Heart right ventricle (tissue), 16 donors: Measurements from ENCODE around the gene ADAMTS2. TPM values are rescaled to one million over a fixed set of nuclear protein-coding genes. Genes with fewer than 3 reads are reported as not detected.

Experiments used
- ATAC-seq, 8 donors: fragments of 200-7000 bp; cut with Tn5 transposase; one replicate each; pipeline ENCODE4 v1.9.1; 2020; ENCODE audit warnings: mild to moderate bottlenecking in 8 of 8, moderate library complexity in 8 of 8, moderate number of reproducible peaks in 1 of 8
- DNase-seq, 2 donors: peaks; one replicate each; pipeline ENCODE4 v3.0.0-alpha.2; 2020
- H3K27ac ChIP-seq, 10 donors: fragments of 200-600 bp; sonication (generic) in 2 of 10; one replicate each; pipeline versions ENCODE4 v1.5.0 to v1.8.0; 2020 to 2022; ENCODE audit warnings: mild to moderate bottlenecking in 3 of 10
- H3K27me3 ChIP-seq, 7 donors: fragments of 200-600 bp; one replicate each; pipeline ENCODE4 v1.8.0; 2021 to 2022; ENCODE audit warnings: mild to moderate bottlenecking in 2 of 7
- H3K36me3 ChIP-seq, 9 donors: fragments of 200-600 bp; sonication (generic) in 1 of 9; one replicate each; pipeline versions ENCODE4 v1.5.0 to v1.8.0; 2020 to 2022; ENCODE audit warnings: mild to moderate bottlenecking in 2 of 9
- H3K4me1 ChIP-seq, 9 donors: fragments of 200-600 bp; sonication (generic) in 1 of 9; one replicate each; pipeline versions ENCODE4 v1.5.0 to v1.8.0; 2020 to 2022; ENCODE audit warnings: mild to moderate bottlenecking in 4 of 9
- H3K4me3 ChIP-seq, 10 donors: fragments of 200-600 bp; sonication (generic) in 2 of 10; one replicate each; pipeline versions ENCODE4 v1.5.0 to v1.8.0; 2020 to 2022; ENCODE audit warnings: mild to moderate bottlenecking in 7 of 10, moderate library complexity in 2 of 10
- H3K9me3 ChIP-seq, 11 donors: fragments of 200-600 bp in 10 of 11; sonication (generic) in 2 of 11; one replicate each; pipeline versions ENCODE4 v1.5.0 to v1.8.0; 2013 to 2022; ENCODE audit warnings: mild to moderate bottlenecking in 2 of 11, control low read depth in 1 of 11, moderate library complexity in 1 of 11
- CTCF ChIP-seq, 9 donors: fragments of 200-600 bp; sonication (generic) in 2 of 9; IDR thresholded peaks; one replicate each; pipeline versions ENCODE4 v1.5.0 to v1.8.0; 2021 to 2022; ENCODE audit warnings: antibody characterized with exemption in 9 of 9, mild to moderate bottlenecking in 5 of 9, moderate library complexity in 1 of 9
- WGBS, 2 donors: extraction: QIAGEN DNeasy Blood & Tissue Kit; methylation state at CpG; one replicate each; pipeline ENCODE4 v1.1.7; 2013; ENCODE audit warnings: inconsistent platforms in 1 of 2; 5-methylcytosine and 5-hydroxymethylcytosine counted together
- intact Hi-C, 10 donors: fragments of 100-400 bp; cut with DNase I; formaldehyde crosslinking; loops; one replicate each; pipeline versions ENCODE4 v1.11.1 to v1.14.2; 2022
- polyA plus RNA-seq, 2 donors: library from polyadenylated mRNA; stranded (reverse); fragments of 200-250 nt; gene quantifications; one replicate each; pipeline ENCODE4 v1.2.3, GENCODE V29; 2013
- total RNA-seq, 10 donors: library from RNA; stranded (reverse); fragmentation: NEBNext Ultra II Directional in 3 of 10; extraction: Animal tissue kit (Norgen Biotek cat#: 25700) in 3 of 10; gene quantifications; one replicate each; pipeline versions ENCODE4 v1.2.1 to v1.2.4, GENCODE V29; 2021 to 2023
- donor health status: Arrhythmogenic right ventricular cardiomyopathy.
- donor health status: ischemic (EF 13 %, LVEDD 7.1; RV severe dilation, severe dysfunction).
- donor health status: healthy with polysubstance abuse.
- donor health status: DM: no; HTN: yes; CAD: no.
- donor health status: DM: no; HTN: no; CAD: no.
- donor health status: ischemic (EF 25% LVEDD 6.9; RV normal size, moderate dysfunction).
- donor health status: ischemic (EF 25% LVEDD 5.7; RV mildly dilated, moderate dysfunction).
- donor health status: healthy.
- donor health status: DM: yes; HTN: yes; CAD: no.
- donor health status: Ischemic cardiomyopathy.
- donor health status: ischemic (EF 35%, LVEDD 5.7; RV mildly dilated, moderate dysfunction).
- donor health status: nonischemic (EF 11% LVEDD 7.7; RV severe dilation, severe dysfunction).
- donor health status: DM: yes; HTN: yes; CAD: no.
- donor health status: PGD.
- donor health status: ischemic (EF 29% LVEDD 5.4; RV normal size, mild dysfunction).
- donor health status: nonischemic (EF 23%, LVEDD 6.1; RV moderate dilation, normal function).

Gene ADAMTS2
- total and polyA plus RNA-seq, 12 donors = 1.7 to 13.5 (median 3.9) TPM

GRCh38 chr5:179135006-179135405 lies 210.3 kb downstream of the ADAMTS2 start:
- H3K4me1 ChIP-seq = no peaks in the 10 kb centered on the region
- intact Hi-C loops = no loop called here
- H3K27me3 ChIP-seq = peaks cover 0 to 9% (median 0%) of the 10 kb centered on the region in 7 donors
- no peak overlapping the region for H3K27ac ChIP-seq
- peaks cover 0 to 28% (median 0%) of the 10 kb centered on the region in 9 donors for H3K36me3 ChIP-seq
- ATAC-seq (no peak), DNase-seq (no peak)
- no peak for TF ChIP-seq CTCF (IDR thresholded peaks at IDR 0.05)
- no peaks in the 10 kb centered on the region for H3K9me3 ChIP-seq
- H3K4me3 ChIP-seq = no peak overlapping the region
- 86 to 90% methylated on average over 17 to 19 of the region's 19 CpGs for WGBS, 2 donors

- 94 to 96% methylated on average over 15 of the region's 16 CpGs for WGBS, 2 donors
- no peak overlapping the region for H3K27ac ChIP-seq
- TF ChIP-seq CTCF (IDR thresholded peaks at IDR 0.05) = no peak
- intact Hi-C loops = no loop called here
- no peaks in the 10 kb centered on the region for H3K9me3 ChIP-seq
- no peaks in the 10 kb centered on the region for H3K4me1 ChIP-seq
- DNase-seq (no peak), ATAC-seq (no peak)
- no peak overlapping the region for H3K4me3 ChIP-seq
- H3K27me3 ChIP-seq = peaks cover 0 to 7% (median 0%) of the 10 kb centered on the region in 7 donors
- H3K36me3 ChIP-seq = peaks cover 0 to 33% (median 0%) of the 10 kb centered on the region in 9 donors
These were observed 210.8 kb downstream of the ADAMTS2 start for GRCh38 chr5:179134511-179134910.

- Histone ChIP-seq H3K36me3 (peaks cover 0 to 51% (median 0%) of the 10 kb centered on the region in 9 donors), H3K27ac (no peak overlapping the region), H3K9me3 (no peaks in the 10 kb centered on the region), H3K27me3 (no peaks in the 10 kb centered on the region), H3K4me1 (no peaks in the 10 kb centered on the region), H3K4me3 (no peak overlapping the region)
- DNase-seq = no peak
- ATAC-seq = no peak
- TF ChIP-seq CTCF (IDR thresholded peaks at IDR 0.05) = no peak
- WGBS, 2 donors = 84 to 86% methylated on average over 23 of the region's 23 CpGs
- intact Hi-C loops = no loop called here
These were observed 212.5 kb downstream of the ADAMTS2 start for GRCh38 chr5:179132586-179133355.

- Histone ChIP-seq H3K4me3 (no peak overlapping the region), H3K9me3 (no peaks in the 10 kb centered on the region), H3K4me1 (no peaks in the 10 kb centered on the region), H3K27ac (no peak overlapping the region), H3K27me3 (no peaks in the 10 kb centered on the region), H3K36me3 (peaks cover 0 to 56% (median 0%) of the 10 kb centered on the region in 9 donors)
- DNase-seq (no peak), ATAC-seq (no peak)
- intact Hi-C loops = no loop called here
- TF ChIP-seq CTCF (IDR thresholded peaks at IDR 0.05) = no peak
- WGBS, 2 donors = 81 to 82% methylated on average over 15 of the region's 15 CpGs
These were observed 213.2 kb downstream of the ADAMTS2 start for GRCh38 chr5:179131886-179132585.
